HepG2 (cell line): ENCODE results near the gene CS. TPM values are rescaled to one million over a fixed set of nuclear protein-coding genes. Genes with fewer than 3 reads are reported as not detected.

Source experiments
- AGO2 ChIP-seq: fragments of 200-400 bp; formaldehyde crosslinking; optimal IDR thresholded peaks from 2 replicates; pipeline ENCODE3; 2017; ENCODE audit warnings: mild to moderate bottlenecking, low read depth, low read length, moderate library complexity
- ELF3 ChIP-seq: IDR thresholded peaks from 2 replicates; pipeline ENCODE4 v1.6.1; 2016; ENCODE audit warnings: missing genetic modification reagents, missing compliant biosample characterization
- GLI4 ChIP-seq: sonication (generic); formaldehyde crosslinking; IDR thresholded peaks from 2 replicates; pipeline ENCODE4 v1.5.1; 2020; ENCODE audit warnings: missing genetic modification reagents, mild to moderate bottlenecking, moderate library complexity, borderline replicate concordance
- HOXA5 ChIP-seq: sonication (generic); formaldehyde crosslinking; IDR thresholded peaks from 2 replicates; pipeline ENCODE4 v1.4.0; 2020; ENCODE audit warnings: missing genetic modification reagents
- MEF2D ChIP-seq: sonication (generic); formaldehyde crosslinking; IDR thresholded peaks from 2 replicates; pipeline ENCODE4 v1.5.1; 2020; ENCODE audit warnings: mild to moderate bottlenecking, missing genetic modification reagents
- NFYB ChIP-seq: sonication (generic); formaldehyde crosslinking; IDR thresholded peaks from 2 replicates; pipeline ENCODE4 v1.4.0; 2020; ENCODE audit warnings: missing genetic modification reagents
- POLR2AphosphoS5 ChIP-seq: IDR thresholded peaks from 2 replicates; pipeline ENCODE4 v1.6.1; 2012; ENCODE audit warnings: low read depth, low read length
- TCF7L2 ChIP-seq: IDR thresholded peaks from 2 replicates; pipeline ENCODE4 v1.6.1; 2011; ENCODE audit warnings: mild to moderate bottlenecking, low read depth, low read length, moderate library complexity
- THAP8 ChIP-seq: sonication (generic); formaldehyde crosslinking; IDR thresholded peaks from 2 replicates; pipeline ENCODE4 v1.5.1; 2020; ENCODE audit warnings: missing genetic modification reagents, mild to moderate bottlenecking, borderline replicate concordance
- ZBTB39 ChIP-seq: sonication (generic); formaldehyde crosslinking; IDR thresholded peaks from 2 replicates; pipeline ENCODE4 v1.5.0; 2020; ENCODE audit warnings: missing genetic modification reagents
- ZBTB4 ChIP-seq: sonication (generic); formaldehyde crosslinking; IDR thresholded peaks from 2 replicates; pipeline ENCODE4 v1.4.0; 2020; ENCODE audit warnings: missing genetic modification reagents, mild to moderate bottlenecking, borderline replicate concordance
- ZBTB49 ChIP-seq: sonication (generic); formaldehyde crosslinking; IDR thresholded peaks from 2 replicates; pipeline ENCODE4 v1.4.0; 2020; ENCODE audit warnings: missing genetic modification reagents, borderline replicate concordance
- ZNF224 ChIP-seq: sonication (generic); formaldehyde crosslinking; IDR thresholded peaks from 2 replicates; pipeline ENCODE4 v1.5.0; 2020; ENCODE audit warnings: mild to moderate bottlenecking, missing genetic modification reagents
- ZNF296 ChIP-seq: sonication (generic); formaldehyde crosslinking; conservative IDR thresholded peaks from 2 replicates; pipeline ENCODE4 v1.5.0; 2020; ENCODE audit warnings: mild to moderate bottlenecking, missing genetic modification reagents
- ZNF331 ChIP-seq: sonication (generic); formaldehyde crosslinking; IDR thresholded peaks from 2 replicates; pipeline ENCODE4 v1.4.0; 2020; ENCODE audit warnings: missing genetic modification reagents
- ZNF343 ChIP-seq: sonication (generic); formaldehyde crosslinking; IDR thresholded peaks from 2 replicates; pipeline ENCODE4 v1.4.0; 2020; ENCODE audit warnings: mild to moderate bottlenecking, missing genetic modification reagents
- ZNF44 ChIP-seq: sonication (generic); formaldehyde crosslinking; IDR thresholded peaks from 2 replicates; pipeline ENCODE4 v1.5.1; 2020; ENCODE audit warnings: mild to moderate bottlenecking, missing genetic modification reagents
- ZNF547 ChIP-seq: sonication (generic); formaldehyde crosslinking; IDR thresholded peaks from 2 replicates; pipeline ENCODE4 v1.5.1; 2020; ENCODE audit warnings: mild to moderate bottlenecking, missing genetic modification reagents
- ZNF589 ChIP-seq: sonication (generic); formaldehyde crosslinking; conservative IDR thresholded peaks from 2 replicates; pipeline ENCODE4 v1.8.0; 2022; ENCODE audit warnings: mild to moderate bottlenecking, moderate library complexity, missing genetic modification reagents
- ZNF749 ChIP-seq: sonication (generic); formaldehyde crosslinking; IDR thresholded peaks from 2 replicates; pipeline ENCODE4 v1.8.0; 2022; ENCODE audit warnings: mild to moderate bottlenecking, missing genetic modification reagents, moderate library complexity, borderline replicate concordance
- polyA plus RNA-seq, 8 experiments: library from polyadenylated mRNA; depleted of rRNA in 3 of 8; stranded (reverse) in 7 of 8; unstranded in 1 of 8; fragments of >200 nt; fragmentation: Illumina TruSeq in 4 of 8; extraction: Trizol in 4 of 8; gene quantifications; 2 replicates each; pipeline versions ENCODE4 v1.2.1 to v1.2.3, GENCODE V29; 2011 to 2016; ENCODE audit warnings: low read depth in 4 of 8, missing spikeins in 1 of 8, mixed read lengths in 1 of 8; ENCODE audit not compliant: insufficient read depth in 1 of 8
- total RNA-seq, 5 experiments: library from RNA; depleted of rRNA; stranded (reverse); fragments of >200 nt; fragmentation: Illumina TruSeq; extraction: Trizol; gene quantifications; 2 replicates each; pipeline ENCODE4 v1.2.3, GENCODE V29; 2016; ENCODE audit warnings: low read depth in 1 of 5

Gene CS
- total and polyA plus RNA-seq, 2 of the 13 experiments (the other 11 are each of a cell fraction or from before 2014, with no cell fraction given): 173 to 175 TPM

GRCh38 chr12:56221757-56222530, 78.2 kb downstream of the CS start, which contains the start of gene RNF41 (continued):
- TF ChIP-seq ZNF343 (CRISPR knock-in tag) (0 out of 2 replicates have a peak, but pooled peaks have one; percentile 18), ZNF589 (CRISPR knock-in tag) (no peak), GLI4 (CRISPR knock-in tag) (peak; percentile 82; the same call in 1 of the 2 replicates), ZNF296 (CRISPR knock-in tag) (no peak), POLR2AphosphoS5 (peak; percentile 97), MEF2D (CRISPR knock-in tag) (peak; percentile 69; the same call in 1 of the 2 replicates), ZBTB39 (CRISPR knock-in tag) (no peak), HOXA5 (CRISPR knock-in tag) (no peak), ZNF44 (CRISPR knock-in tag) (peak; percentile 92), TCF7L2 (no peak), ELF3 (CRISPR knock-in tag) (peak; percentile 82), NFYB (peak; percentile 64), ZNF547 (no peak; the same call in 1 of the 2 replicates), ZNF224 (peak; percentile 75; the same call in 1 of the 2 replicates), ZBTB4 (CRISPR knock-in tag) (peak; percentile 52), ZNF749 (CRISPR knock-in tag) (peak; percentile 61; the same call in 1 of the 2 replicates), ZNF331 (CRISPR knock-in tag) (peak; percentile 75), ZBTB49 (CRISPR knock-in tag) (0 out of 2 replicates have a peak, but pooled peaks have one; percentile 49), THAP8 (CRISPR knock-in tag) (no peak), AGO2 (peak; percentile 55)
